ENCODE data around the gene RNF144B. TPM values are rescaled to one million over a fixed set of nuclear protein-coding genes. Genes with fewer than 3 reads are reported as not detected.

The RNF144B gene
- total and polyA plus RNA-seq, 2 of the 13 experiments (the other 11 are each of a cell fraction or from before 2014, with no cell fraction given), result 1.8 to 4.3 TPM

GRCh38 chr6:18503206-18503592 is 116.0 kb downstream of the RNF144B start (continued):
- TF ChIP-seq ZSCAN5A (CRISPR knock-in tag; IDR thresholded peaks at IDR 0.05; ENCODE audit: borderline replicate concordance), result 0 out of 2 replicates have a peak, but pooled peaks have one; percentile 0

- H3K36me3 ChIP-seq (replicated peaks in 1 of 2; ENCODE audit: control insufficient read depth in 1 of 2, insufficient read depth in 2 of 2, low read length in 2 of 2), result no peaks in the 10 kb centered on the region
- CTCF ChIA-PET (ENCODE audit: low intra/inter-chr PET ratio, low total read pairs), result interaction anchor here (0.6 to 5.0 kb wide), 4 partner anchors 31 to 1348 kb away, joined by 3 to 140 read pairs (median 4); no protein-coding TSS in a partner anchor
- no peaks in the 10 kb centered on the region for H3K9me3 ChIP-seq (ENCODE audit: low read length)
- BruUV-seq (replicated peaks), result no TSS peak
- POLR2A ChIA-PET, result interaction anchor here (1.0 to 1.3 kb wide), 2 partner anchors 35 to 117 kb away, joined by 3 to 4 read pairs; partner anchors contain the start of gene RNF144B
- in situ Hi-C loops (cut with HindIII; ENCODE audit: extremely low pct_ligation_motif_present, low pct_unique_long_range_greater_than_20kb) (loop anchor here (5.0 kb wide), 1 partner anchor 176 kb away; no protein-coding TSS in a partner anchor), intact Hi-C loops (cut with micrococcal nuclease; ENCODE audit: unreplicated experiment) (loop anchor here (1.0 to 10.0 kb wide), 4 partner anchors 116 to 1349 kb away; partner anchors contain the start of genes DEK and RNF144B)
- DNase-seq (ENCODE audit: low spot score) (peak; percentile 80), FAIRE-seq (peak; percentile 91), ATAC-seq (peak; percentile 91)
- 4% methylated on average over 11 of the region's 11 CpGs for WGBS (ENCODE audit: low lambda C conversion rate)
- peak overlapping the region; percentile 86 for H3K4me2 ChIP-seq (ENCODE audit: low read depth, low read length)
- peak overlapping the region; percentile 85 for H2AFZ ChIP-seq (ENCODE audit: low read length)
- no peaks in the 10 kb centered on the region for H3K79me2 ChIP-seq (ENCODE audit: insufficient read depth, low read length)
- H4K20me1 ChIP-seq (ENCODE audit: insufficient read depth, low read length), result no peaks in the 10 kb centered on the region
- peaks cover 15% of the 10 kb centered on the region for H3K4me1 ChIP-seq (ENCODE audit: insufficient read depth, low read length)
- H3K4me3 ChIP-seq (replicated peaks in 1 of 3; ENCODE audit: insufficient read depth in 1 of 3, low read depth in 2 of 3, low read length in 3 of 3), result peak overlapping the region; percentile 46 to 63 (median 61)
- peaks cover 0 to 5% of the 10 kb centered on the region in 2 experiments; a peak in 1 of 5 replicates for H3K27me3 ChIP-seq (ENCODE audit: control insufficient read depth in 1 of 2, insufficient read depth in 2 of 2, low read length in 2 of 2)
- H3K27ac ChIP-seq (ENCODE audit: extremely low read length, insufficient read depth, low read length), result no peak overlapping the region
- H3K9ac ChIP-seq (ENCODE audit: insufficient read depth, low read depth, low read length), result peak overlapping the region; percentile 46
- TF ChIP-seq CENPT (CRISPR knock-in tag; IDR thresholded peaks at IDR 0.05; ENCODE audit: low read depth) (no peak), SYNCRIP (IDR thresholded peaks at IDR 0.05; ENCODE audit: insufficient read depth, low read depth, low read length) (no peak), MYPOP (CRISPR knock-in tag; IDR thresholded peaks at IDR 0.05) (no peak), FIP1L1 (IDR thresholded peaks at IDR 0.05; ENCODE audit: borderline replicate concordance, insufficient read depth, low read depth, low read length) (no peak), REST (IDR thresholded peaks at IDR 0.05; ENCODE audit: borderline replicate concordance in 1 of 2, low read depth in 1 of 2, low read length in 2 of 2) (no peak), ELF4 (CRISPR knock-in tag; IDR thresholded peaks at IDR 0.05; ENCODE audit: borderline replicate concordance) (no peak), NFYB (CRISPR knock-in tag; IDR thresholded peaks at IDR 0.05) (no peak), MXD1 (CRISPR knock-in tag; IDR thresholded peaks at IDR 0.05) (no peak), ZNF556 (CRISPR knock-in tag; IDR thresholded peaks at IDR 0.05; ENCODE audit: borderline replicate concordance) (no peak)
Observed at GRCh38 chr6:18503593-18504231, 116.6 kb downstream of the RNF144B start.
